CD4-positive, alpha-beta T cell (primary cell): ENCODE data around the gene FOLR3. TPM values are rescaled to one million over a fixed set of nuclear protein-coding genes. Genes with fewer than 3 reads are reported as not detected.

Experiments used
- ATAC-seq: fragments of 200-7000 bp; cut with Tn5 transposase; one replicate; pipeline ENCODE4 v1.10.0; 2022; ENCODE audit warnings: mild to moderate bottlenecking; ENCODE audit not compliant: poor library complexity
- CTCF ChIA-PET: fragments of 350-600 bp; sonication (Branson Sonifier 250); formaldehyde crosslinking; loops from one replicate; lab custom pipeline; 2021; ENCODE audit warnings: antibody characterized with exemption, inconsistent platforms; lab: Charles Lee
- POLR2A ChIA-PET: fragments of 350-600 bp; sonication (Branson Sonifier 250); formaldehyde crosslinking; loops from one replicate; lab custom pipeline; 2021; ENCODE audit warnings: antibody characterized with exemption, inconsistent platforms; lab: Charles Lee
- DNase-seq, 14 experiments: peaks; one replicate each; pipeline ENCODE4 v3.0.0-alpha.2; 2013 to 2020; ENCODE audit warnings: mixed read lengths in 2 of 14
- H3K27ac ChIP-seq, 2 donors: one replicate each; pipeline versions ENCODE4 v1.5.1 to v1.7.0; 2013; ENCODE audit warnings: low read length in 2 of 2, low read depth in 1 of 2, mild to moderate bottlenecking in 1 of 2
- H3K27me3 ChIP-seq, 2 experiments: 1 replicate in 1 of 2; 2 replicates in 1 of 2; pipeline versions ENCODE4 v1.6.1 to v1.7.0; 2013; ENCODE audit warnings: low read length in 2 of 2, control low read depth in 1 of 2, mild to moderate bottlenecking in 1 of 2, moderate library complexity in 1 of 2; ENCODE audit not compliant: insufficient read depth in 2 of 2, control insufficient read depth in 1 of 2
- H3K36me3 ChIP-seq: one replicate; pipeline ENCODE4 v1.6.1; 2013; ENCODE audit warnings: low read length, control low read depth; ENCODE audit not compliant: insufficient read depth
- H3K4me1 ChIP-seq: one replicate; pipeline ENCODE4 v1.6.1; 2013; ENCODE audit warnings: low read length, control low read depth; ENCODE audit not compliant: insufficient read depth
- H3K4me3 ChIP-seq: one replicate; pipeline ENCODE4 v1.5.1; 2013; ENCODE audit warnings: mild to moderate bottlenecking, low read length, moderate library complexity
- H3K9me3 ChIP-seq, 2 experiments: 1 replicate in 1 of 2; 2 replicates in 1 of 2; pipeline versions ENCODE4 v1.6.1 to v1.7.0; 2013; ENCODE audit warnings: low read length in 2 of 2, mild to moderate bottlenecking in 2 of 2, control low read depth in 1 of 2, moderate library complexity in 1 of 2; ENCODE audit not compliant: control insufficient read depth in 1 of 2, insufficient read depth in 1 of 2
- H3K27ac Mint-ChIP-seq: one replicate; pipeline ENCODE4 v1.8.0; 2020; ENCODE audit warnings: mixed read lengths
- H3K27me3 Mint-ChIP-seq: one replicate; pipeline ENCODE4 v1.8.0; 2021; ENCODE audit warnings: mixed read lengths
- H3K36me3 Mint-ChIP-seq: one replicate; pipeline ENCODE4 v1.8.0; 2021; ENCODE audit warnings: low read depth, mixed read lengths
- H3K4me1 Mint-ChIP-seq: one replicate; pipeline ENCODE4 v1.8.0; 2021; ENCODE audit warnings: low read depth, mixed read lengths
- H3K4me3 Mint-ChIP-seq: one replicate; pipeline ENCODE4 v1.8.0; 2020; ENCODE audit warnings: mild to moderate bottlenecking, mixed read lengths
- H3K9me3 Mint-ChIP-seq: one replicate; pipeline ENCODE4 v1.8.0; 2020; ENCODE audit warnings: mixed read lengths
- CTCF ChIP-seq: fragments of 200-600 bp; IDR thresholded peaks from one replicate; pipeline ENCODE4 v1.8.0; 2022; ENCODE audit warnings: antibody characterized with exemption, mild to moderate bottlenecking
- intact Hi-C, 2 experiments: fragments of 100-400 bp; cut with DNase I in 1 of 2; cut with micrococcal nuclease in 1 of 2; formaldehyde crosslinking; loops; one replicate each; pipeline versions ENCODE4 v1.15.1 to v1.9.0; 2023 to 2025; cut with DNase I, micrococcal nuclease
- total RNA-seq, 174 experiments: library from RNA in 2 of 174; stranded (reverse) in 2 of 174; gene quantifications; one replicate each; pipeline ENCODE4 v1.2.3 and lab custom pipeline; 2021 to 2026

FOLR3 gene
- total RNA-seq, 2 experiments from 2014 or later = 0.47 TPM; not detected in 1

GRCh38 chr11:72124046-72124445, 11.5 kb upstream of the FOLR3 start:
- ChIA-PET CTCF (interaction anchor here (1.4 kb wide), 1 partner anchor 33 kb away, joined by 3 read pairs; no protein-coding TSS in a partner anchor), POLR2A (no interaction called here)
- no peaks in the 10 kb centered on the region for H3K4me1 ChIP-seq
- Mint-ChIP-seq H3K9me3 (peaks cover 11% of the 10 kb centered on the region), H3K27ac (no peak overlapping the region), H3K4me3 (no peak overlapping the region), H3K4me1 (no peaks in the 10 kb centered on the region), H3K27me3 (peaks cover 20% of the 10 kb centered on the region), H3K36me3 (peaks cover 6% of the 10 kb centered on the region)
- peaks cover 4 to 14% of the 10 kb centered on the region in 2 experiments for H3K9me3 ChIP-seq
- TF ChIP-seq CTCF = no peak
- H3K27ac ChIP-seq = no peak overlapping the region
- no peak for ATAC-seq
- intact Hi-C loops = no loop called here
- no peaks in the 10 kb centered on the region for H3K36me3 ChIP-seq
- no peak overlapping the region for H3K4me3 ChIP-seq
- no peaks in the 10 kb centered on the region for H3K27me3 ChIP-seq
- no peak for DNase-seq

- intact Hi-C loops = no loop called here
- ATAC-seq (no peak), DNase-seq (no peak)
- Histone ChIP-seq H3K27me3 (no peaks in the 10 kb centered on the region), H3K4me1 (no peaks in the 10 kb centered on the region), H3K4me3 (no peak overlapping the region), H3K9me3 (peaks cover 4 to 14% of the 10 kb centered on the region in 2 experiments), H3K27ac (no peak overlapping the region), H3K36me3 (no peaks in the 10 kb centered on the region)
- ChIA-PET POLR2A (interaction anchor here (0.7 kb wide), 1 partner anchor 14 kb away, joined by 3 read pairs; the partner anchor contains the start of gene ANAPC15), CTCF (no interaction called here)
- Mint-ChIP-seq H3K27ac (no peak overlapping the region), H3K36me3 (peaks cover 9% of the 10 kb centered on the region), H3K9me3 (peaks cover 14% of the 10 kb centered on the region), H3K27me3 (peaks cover 18% of the 10 kb centered on the region), H3K4me1 (no peaks in the 10 kb centered on the region), H3K4me3 (no peak overlapping the region)
- no peak for TF ChIP-seq CTCF
Measured at GRCh38 chr11:72125956-72126355, 9.6 kb upstream of the FOLR3 start.

- H3K27ac Mint-ChIP-seq = no peak overlapping the region
- ChIA-PET POLR2A (interaction anchor here (1.1 kb wide), 1 partner anchor 15 kb away, joined by 5 read pairs; the partner anchor contains the start of gene ANAPC15), CTCF (interaction anchor here (0.8 to 1.7 kb wide), 2 partner anchors 16 to 103 kb away, joined by 3 to 7 read pairs; no protein-coding TSS in a partner anchor)
- peaks cover 4 to 14% of the 10 kb centered on the region in 2 experiments for H3K9me3 ChIP-seq
- H3K4me3 ChIP-seq = no peak overlapping the region
- H3K4me1 Mint-ChIP-seq = no peaks in the 10 kb centered on the region
- H3K36me3 ChIP-seq = no peaks in the 10 kb centered on the region
- H3K27ac ChIP-seq = no peak overlapping the region
- no peak for TF ChIP-seq CTCF
- no peak for ATAC-seq
- H3K4me1 ChIP-seq = no peaks in the 10 kb centered on the region
- intact Hi-C loops = no loop called here
- peaks cover 9% of the 10 kb centered on the region for H3K36me3 Mint-ChIP-seq
- H3K4me3 Mint-ChIP-seq = no peak overlapping the region
- DNase-seq = no peak
- H3K27me3 ChIP-seq = peaks cover 0 to under 1% of the 10 kb centered on the region in 2 experiments
- peaks cover 14% of the 10 kb centered on the region for H3K9me3 Mint-ChIP-seq
- peaks cover 21% of the 10 kb centered on the region for H3K27me3 Mint-ChIP-seq
Measured at GRCh38 chr11:72127923-72128322, 7.6 kb upstream of the FOLR3 start.
